Loucy (cell line): ENCODE measurements around the gene MCAT.

Experiments used
- EZH2phosphoT487 ChIP-seq: fragments of 200-600 bp; IDR thresholded peaks from 2 replicates; pipeline ENCODE4 v1.6.1; 2018; ENCODE audit warnings: antibody characterized with exemption, mild to moderate bottlenecking, moderate library complexity, borderline replicate concordance
- TF ChIP-seq, protein P1 (sequence below): fragments of 200-600 bp; sonication (generic); conservative IDR thresholded peaks from 2 replicates; pipeline ENCODE4 v1.5.1; 2014; ENCODE audit warnings: mild to moderate bottlenecking, antibody characterized with exemption, low read length

DNA sequence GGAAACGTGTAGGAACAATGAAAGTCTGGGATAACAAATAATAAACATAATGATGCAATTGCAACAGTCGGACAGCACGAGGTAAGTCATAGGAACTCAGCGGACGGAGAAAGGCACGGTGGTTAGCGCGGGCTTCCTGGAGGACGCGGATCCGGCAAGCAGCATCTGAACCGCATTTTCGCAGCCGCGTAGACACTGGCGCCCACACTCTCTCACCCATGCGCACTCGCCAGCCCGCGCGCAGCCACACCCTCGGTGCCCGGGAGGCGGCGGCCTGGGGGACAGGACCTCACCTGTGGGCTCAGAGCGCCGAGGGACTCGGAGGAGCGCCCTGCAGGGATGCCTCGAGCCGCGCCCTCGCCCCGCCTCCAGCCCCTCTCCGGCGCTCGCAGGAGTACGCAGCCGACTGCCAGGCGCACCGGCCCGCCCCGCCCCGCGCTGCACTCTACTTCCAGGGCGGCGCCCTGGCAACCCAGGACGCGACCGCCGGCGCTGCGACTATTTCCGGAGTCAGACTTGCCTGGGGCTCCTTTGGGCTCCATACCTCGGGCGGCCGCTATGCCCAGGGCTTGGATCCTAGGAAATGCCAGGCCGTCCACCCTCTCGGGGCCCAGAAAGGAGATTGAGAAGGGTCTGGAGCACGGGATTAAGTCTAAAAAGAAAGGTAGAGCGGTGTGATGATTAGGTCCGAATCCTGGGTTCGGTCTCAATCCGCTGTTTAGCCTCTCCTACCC lies 54.0 kb downstream of the MCAT start, which contains the start of gene TTLL1:
- TF ChIP-seq, protein P1, sequence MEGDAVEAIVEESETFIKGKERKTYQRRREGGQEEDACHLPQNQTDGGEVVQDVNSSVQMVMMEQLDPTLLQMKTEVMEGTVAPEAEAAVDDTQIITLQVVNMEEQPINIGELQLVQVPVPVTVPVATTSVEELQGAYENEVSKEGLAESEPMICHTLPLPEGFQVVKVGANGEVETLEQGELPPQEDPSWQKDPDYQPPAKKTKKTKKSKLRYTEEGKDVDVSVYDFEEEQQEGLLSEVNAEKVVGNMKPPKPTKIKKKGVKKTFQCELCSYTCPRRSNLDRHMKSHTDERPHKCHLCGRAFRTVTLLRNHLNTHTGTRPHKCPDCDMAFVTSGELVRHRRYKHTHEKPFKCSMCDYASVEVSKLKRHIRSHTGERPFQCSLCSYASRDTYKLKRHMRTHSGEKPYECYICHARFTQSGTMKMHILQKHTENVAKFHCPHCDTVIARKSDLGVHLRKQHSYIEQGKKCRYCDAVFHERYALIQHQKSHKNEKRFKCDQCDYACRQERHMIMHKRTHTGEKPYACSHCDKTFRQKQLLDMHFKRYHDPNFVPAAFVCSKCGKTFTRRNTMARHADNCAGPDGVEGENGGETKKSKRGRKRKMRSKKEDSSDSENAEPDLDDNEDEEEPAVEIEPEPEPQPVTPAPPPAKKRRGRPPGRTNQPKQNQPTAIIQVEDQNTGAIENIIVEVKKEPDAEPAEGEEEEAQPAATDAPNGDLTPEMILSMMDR: no peak
- TF ChIP-seq EZH2phosphoT487: no peak
